Keratinocyte (primary cell): ENCODE measurements around the gene BAG1. TPM values are rescaled to one million over a fixed set of nuclear protein-coding genes. Genes with fewer than 3 reads are reported as not detected.

ENCODE experiments used
- DNase-seq: peaks from one replicate; pipeline ENCODE4 v3.0.0-alpha.2; 2011; ENCODE audit warnings: low read depth, missing footprints, low spot score
- FAIRE-seq: peaks from 2 replicates; lab custom pipeline; 2011; peaks lifted over from hg19 to GRCh38; lab: Jason Lieb, UNC
- H2AFZ ChIP-seq: 2 replicates; pipeline ENCODE4 v1.6.0; 2012; ENCODE audit warnings: low read length, control low read depth, inconsistent platforms; ENCODE audit not compliant: control insufficient read depth
- H3K27ac ChIP-seq: 2 replicates; pipeline ENCODE4 v1.5.1; 2011; ENCODE audit warnings: low read length; ENCODE audit not compliant: control insufficient read depth, insufficient read depth
- H3K27me3 ChIP-seq: 3 replicates; pipeline ENCODE4 v1.6.0; 2011; ENCODE audit warnings: low read length; ENCODE audit not compliant: control insufficient read depth, insufficient read depth; ENCODE audit errors: extremely low read depth
- H3K36me3 ChIP-seq, 2 experiments: 2 replicates in 1 of 2; 3 replicates in 1 of 2; pipeline ENCODE4 v1.5.1; 2011; ENCODE audit warnings: low read length in 2 of 2, mild to moderate bottlenecking in 1 of 2; ENCODE audit not compliant: control insufficient read depth in 2 of 2, insufficient read depth in 2 of 2; ENCODE audit errors: extremely low read depth in 1 of 2
- H3K4me1 ChIP-seq: 3 replicates; pipeline ENCODE4 v1.5.1; 2011; ENCODE audit warnings: low read length; ENCODE audit not compliant: control insufficient read depth, insufficient read depth; ENCODE audit errors: extremely low read depth
- H3K4me2 ChIP-seq: 3 replicates; pipeline ENCODE4 v1.6.0; 2011; ENCODE audit warnings: low read depth, low read length; ENCODE audit not compliant: control insufficient read depth, insufficient read depth; ENCODE audit errors: extremely low read depth
- H3K4me3 ChIP-seq, 3 experiments: fragments of 200-600 bp in 1 of 3; sonication (generic) in 1 of 3; 2 replicates in 2 of 3; 3 replicates in 1 of 3; pipeline ENCODE4 v1.5.1; 2011 to 2016; ENCODE audit warnings: low read length in 3 of 3, mild to moderate bottlenecking in 3 of 3, control low read depth in 2 of 3, inconsistent platforms in 1 of 3, low read depth in 1 of 3, mixed read lengths in 1 of 3, mixed run types in 1 of 3, moderate library complexity in 1 of 3; ENCODE audit not compliant: control insufficient read depth in 2 of 3, insufficient read depth in 2 of 3; ENCODE audit errors: extremely low read depth in 1 of 3
- H3K79me2 ChIP-seq: 2 replicates; pipeline ENCODE4 v1.6.0; 2012; ENCODE audit warnings: low read length; ENCODE audit not compliant: control insufficient read depth, insufficient read depth
- H3K9ac ChIP-seq: 3 replicates; pipeline ENCODE4 v1.6.0; 2011; ENCODE audit warnings: low read length; ENCODE audit not compliant: control insufficient read depth, insufficient read depth; ENCODE audit errors: extremely low read depth
- H3K9me1 ChIP-seq: 3 replicates; pipeline ENCODE4 v1.6.0; 2011; ENCODE audit warnings: low read length; ENCODE audit not compliant: control insufficient read depth, insufficient read depth; ENCODE audit errors: extremely low read depth
- H3K9me3 ChIP-seq: 2 replicates; pipeline ENCODE4 v1.5.1; 2012; ENCODE audit warnings: low read depth, low read length; ENCODE audit not compliant: control insufficient read depth
- H4K20me1 ChIP-seq: 3 replicates; pipeline ENCODE4 v1.6.0; 2011; ENCODE audit warnings: low read length; ENCODE audit not compliant: control insufficient read depth, insufficient read depth; ENCODE audit errors: extremely low read depth
- EZH2 ChIP-seq: IDR thresholded peaks from one replicate; pipeline ENCODE4 v1.6.1; 2012; ENCODE audit warnings: inconsistent platforms, mild to moderate bottlenecking, low read length, moderate library complexity
- dilution Hi-C: fragments of 300-500 bp; cut with MboI; formaldehyde crosslinking; loops from one replicate; pipeline ENCODE4 v1.7.0; 2020; ENCODE audit warnings: low sequenced_read_pairs; ENCODE audit not compliant: extremely low pct_ligation_motif_present
- polyA plus RNA-seq, 5 experiments: library from polyadenylated mRNA; depleted of rRNA in 3 of 5; stranded (reverse) in 3 of 5; stranded (forward) in 1 of 5; unstranded in 1 of 5; fragments of >200 nt; gene quantifications; 1 replicate in 1 of 5; 2 replicates in 3 of 5; 3 replicates in 1 of 5; pipeline versions ENCODE4 v1.2.1 to v1.2.3, GENCODE V29; 2011 to 2012; ENCODE audit warnings: missing spikeins in 2 of 5, low read depth in 1 of 5, low replicate concordance in 1 of 5
- TF ChIP-seq, protein P1 (sequence below), 3 experiments: IDR thresholded peaks in 1 of 3; conservative IDR thresholded peaks in 1 of 3; optimal IDR thresholded peaks in 1 of 3; 2 replicates in 2 of 3; 3 replicates in 1 of 3; pipeline versions ENCODE3 to v1.5.1; 2011; ENCODE audit warnings: low read length in 3 of 3, mild to moderate bottlenecking in 3 of 3, moderate library complexity in 2 of 3, control low read depth in 1 of 3, inconsistent platforms in 1 of 3; ENCODE audit not compliant: insufficient read depth in 2 of 3; ENCODE audit errors: extremely low read depth in 1 of 3

The BAG1 gene
- polyA plus RNA-seq, 1 donor (not counting 4 experiments of a cell fraction or from before 2014, with no cell fraction given): 30.1 TPM

DNA sequence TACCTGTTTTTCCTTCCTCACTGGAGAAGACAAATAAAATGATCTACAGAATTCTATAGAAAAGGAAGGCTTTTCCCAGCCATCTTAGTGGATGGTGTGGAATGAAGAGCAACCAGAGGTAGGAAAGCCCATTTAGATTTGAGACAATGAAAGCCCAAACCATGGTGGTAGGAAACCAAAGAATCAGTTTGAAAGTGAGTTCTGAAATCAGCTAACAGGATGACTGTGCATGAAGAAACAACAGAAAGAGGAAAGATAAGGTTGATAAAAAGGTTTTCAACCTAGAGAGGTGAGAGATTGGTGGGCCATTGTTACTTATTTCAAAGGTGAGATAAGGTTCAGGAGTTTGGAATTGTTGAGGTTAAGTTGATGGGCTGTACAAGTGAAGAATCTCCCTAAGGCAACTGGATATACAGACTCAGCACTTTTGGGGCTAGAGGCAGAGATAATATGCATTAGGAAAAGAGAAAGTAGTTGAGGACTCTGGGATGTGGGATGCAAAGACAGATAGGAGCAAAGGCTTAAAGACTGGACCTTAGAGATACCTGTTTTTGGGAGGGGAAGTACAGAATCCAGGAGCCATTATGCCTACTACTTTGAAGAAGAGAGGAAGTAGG lies 2.8 kb upstream of the BAG1 start:
- Histone ChIP-seq H3K4me3 (no peak overlapping the region), H3K36me3 (peaks cover 15 to 16% of the 10 kb centered on the region in 2 experiments), H3K9ac (no peak overlapping the region), H3K79me2 (peaks cover 37% of the 10 kb centered on the region), H3K9me3 (no peaks in the 10 kb centered on the region), H3K4me1 (peaks cover 18% of the 10 kb centered on the region), H4K20me1 (no peaks in the 10 kb centered on the region), H3K4me2 (no peak overlapping the region), H3K9me1 (no peaks in the 10 kb centered on the region), H2AFZ (no peak overlapping the region), H3K27ac (no peak overlapping the region), H3K27me3 (no peaks in the 10 kb centered on the region)
- DNase-seq: no peak
- FAIRE-seq: no peak
- dilution Hi-C loops: no loop called here
- TF ChIP-seq EZH2: no peak
- TF ChIP-seq, protein P1, sequence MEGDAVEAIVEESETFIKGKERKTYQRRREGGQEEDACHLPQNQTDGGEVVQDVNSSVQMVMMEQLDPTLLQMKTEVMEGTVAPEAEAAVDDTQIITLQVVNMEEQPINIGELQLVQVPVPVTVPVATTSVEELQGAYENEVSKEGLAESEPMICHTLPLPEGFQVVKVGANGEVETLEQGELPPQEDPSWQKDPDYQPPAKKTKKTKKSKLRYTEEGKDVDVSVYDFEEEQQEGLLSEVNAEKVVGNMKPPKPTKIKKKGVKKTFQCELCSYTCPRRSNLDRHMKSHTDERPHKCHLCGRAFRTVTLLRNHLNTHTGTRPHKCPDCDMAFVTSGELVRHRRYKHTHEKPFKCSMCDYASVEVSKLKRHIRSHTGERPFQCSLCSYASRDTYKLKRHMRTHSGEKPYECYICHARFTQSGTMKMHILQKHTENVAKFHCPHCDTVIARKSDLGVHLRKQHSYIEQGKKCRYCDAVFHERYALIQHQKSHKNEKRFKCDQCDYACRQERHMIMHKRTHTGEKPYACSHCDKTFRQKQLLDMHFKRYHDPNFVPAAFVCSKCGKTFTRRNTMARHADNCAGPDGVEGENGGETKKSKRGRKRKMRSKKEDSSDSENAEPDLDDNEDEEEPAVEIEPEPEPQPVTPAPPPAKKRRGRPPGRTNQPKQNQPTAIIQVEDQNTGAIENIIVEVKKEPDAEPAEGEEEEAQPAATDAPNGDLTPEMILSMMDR (optimal IDR thresholded peaks at IDR 0.05 in 1 of 3, IDR thresholded peaks at IDR 0.05 in 1 of 3, conservative IDR thresholded peaks at IDR 0.05 in 1 of 3; ENCODE audit: extremely low read depth in 1 of 3, insufficient read depth in 2 of 3, low read length in 3 of 3): no peak

DNA sequence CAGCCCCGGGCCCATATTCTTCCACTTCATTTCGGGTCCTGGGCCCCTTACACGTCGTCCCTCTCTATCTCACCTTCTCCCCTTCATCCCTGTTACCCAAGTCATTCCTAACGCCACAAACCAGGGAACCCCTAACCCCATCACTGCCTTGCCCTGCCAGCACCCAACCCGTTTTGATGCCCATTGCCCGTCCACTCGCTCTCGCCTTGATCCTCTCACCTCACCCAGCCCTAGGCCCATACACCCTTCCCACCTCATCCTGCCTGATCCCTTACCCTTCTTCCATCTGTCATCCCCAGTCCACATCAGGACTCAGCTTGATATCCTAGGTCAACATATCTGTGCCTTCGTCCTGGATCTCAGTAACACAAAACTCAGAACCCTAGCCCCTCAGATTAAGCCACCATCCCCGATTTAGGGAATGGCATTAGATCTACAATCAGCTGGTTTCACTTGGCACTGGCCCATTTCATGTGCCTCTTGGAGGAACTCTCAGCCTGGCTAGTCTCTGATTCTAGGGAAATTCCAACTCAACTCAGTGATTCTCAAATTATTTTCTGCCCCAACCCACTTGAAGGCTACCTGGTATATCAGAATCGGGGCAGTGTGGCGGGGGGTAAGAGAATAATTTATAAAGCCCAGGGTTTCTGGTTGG lies 830 bp upstream of the BAG1 start:
- dilution Hi-C loops: no loop called here
- Histone ChIP-seq H3K4me1 (peaks cover 18% of the 10 kb centered on the region), H2AFZ (peak overlapping the region; percentile 54), H3K4me3 (peak overlapping the region; percentile 70 to 98 (median 93)), H3K9me1 (no peaks in the 10 kb centered on the region), H3K4me2 (peak overlapping the region; percentile 72), H3K27ac (peak overlapping the region; percentile 89), H4K20me1 (no peaks in the 10 kb centered on the region), H3K9ac (peak overlapping the region; percentile 97), H3K79me2 (peaks cover 42% of the 10 kb centered on the region), H3K36me3 (peaks cover 8 to 12% of the 10 kb centered on the region in 2 experiments), H3K27me3 (no peaks in the 10 kb centered on the region), H3K9me3 (no peaks in the 10 kb centered on the region)
- DNase-seq (no peak), FAIRE-seq (no peak)
- no peak for TF ChIP-seq EZH2
- TF ChIP-seq, protein P1 (optimal IDR thresholded peaks at IDR 0.05 in 1 of 3, IDR thresholded peaks at IDR 0.05 in 1 of 3, conservative IDR thresholded peaks at IDR 0.05 in 1 of 3; ENCODE audit: extremely low read depth in 1 of 3, insufficient read depth in 2 of 3, low read length in 3 of 3): no peak
